Coronary artery (tissue), 2 donors: ENCODE measurements around the gene KLF12.

Source experiments
- DNase-seq: peaks from one replicate; pipeline ENCODE4 v3.0.0-alpha.2; 2017; ENCODE audit warnings: low spot score
- H3K27ac ChIP-seq, 2 donors: fragments of 200-600 bp; sonication (generic); one replicate each; pipeline ENCODE4 v1.5.1; 2016 to 2019
- H3K4me3 ChIP-seq: fragments of 200-600 bp; sonication (generic); 2 replicates; pipeline ENCODE4 v1.5.1; 2016; ENCODE audit warnings: mild to moderate bottlenecking, moderate library complexity
- CTCF ChIP-seq: fragments of 200-600 bp; sonication (generic); IDR thresholded peaks from one replicate; pipeline ENCODE4 v1.5.1; 2019; ENCODE audit warnings: antibody characterized with exemption

The KLF12 gene

DNA sequence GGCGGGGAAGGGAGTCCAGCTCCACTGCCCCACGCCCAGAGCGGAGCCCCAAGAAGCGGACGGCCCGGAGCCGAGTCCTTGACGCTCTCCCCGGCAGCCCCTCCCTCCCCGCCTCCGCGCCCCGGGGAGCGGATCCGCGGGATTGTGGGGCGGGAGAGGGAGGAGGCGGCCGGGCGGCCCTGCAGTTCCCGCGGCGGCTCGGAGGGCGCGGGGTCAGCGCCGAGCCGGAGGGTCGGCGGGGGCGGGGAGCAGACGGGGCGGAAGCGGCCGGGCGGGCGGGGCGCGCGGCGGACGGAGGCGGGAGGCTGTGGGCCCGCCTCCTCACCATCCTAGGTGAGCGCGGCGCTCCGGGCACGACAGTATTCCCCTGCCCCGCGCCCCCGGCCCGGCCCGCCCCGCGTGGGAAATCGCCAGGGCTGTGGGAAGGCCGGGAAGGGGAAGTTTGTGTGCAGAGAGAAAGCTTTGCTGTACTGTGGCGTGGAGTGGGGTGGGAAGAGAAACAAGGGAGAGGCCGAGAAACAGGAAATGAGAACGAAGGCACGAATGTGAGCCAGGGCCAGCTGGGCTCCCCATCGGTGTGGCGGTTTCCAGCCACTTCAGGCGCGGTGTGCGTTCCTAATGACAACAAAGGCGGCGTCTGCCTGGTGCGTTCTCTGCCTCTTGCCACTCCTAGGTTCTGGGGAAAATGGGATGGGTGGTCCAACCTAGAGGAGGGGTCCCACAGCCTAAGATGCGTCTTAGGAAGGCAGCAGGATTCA, 1.3 kb upstream of the KLF12 start:
- Histone ChIP-seq H3K4me3 (peak overlapping the region; percentile 84), H3K27ac (peak overlapping the region; percentile 89 to 98)
- peak; percentile 84 for DNase-seq
- TF ChIP-seq CTCF, result no peak

GRCh38 chr13:74134777-74135325, 647 bp upstream of the KLF12 start:
- H3K4me3 ChIP-seq, result peak overlapping the region; percentile 84
- no peak for TF ChIP-seq CTCF
- H3K27ac ChIP-seq, result peak overlapping the region; percentile 89 to 98
- DNase-seq, result peak; percentile 74

DNA sequence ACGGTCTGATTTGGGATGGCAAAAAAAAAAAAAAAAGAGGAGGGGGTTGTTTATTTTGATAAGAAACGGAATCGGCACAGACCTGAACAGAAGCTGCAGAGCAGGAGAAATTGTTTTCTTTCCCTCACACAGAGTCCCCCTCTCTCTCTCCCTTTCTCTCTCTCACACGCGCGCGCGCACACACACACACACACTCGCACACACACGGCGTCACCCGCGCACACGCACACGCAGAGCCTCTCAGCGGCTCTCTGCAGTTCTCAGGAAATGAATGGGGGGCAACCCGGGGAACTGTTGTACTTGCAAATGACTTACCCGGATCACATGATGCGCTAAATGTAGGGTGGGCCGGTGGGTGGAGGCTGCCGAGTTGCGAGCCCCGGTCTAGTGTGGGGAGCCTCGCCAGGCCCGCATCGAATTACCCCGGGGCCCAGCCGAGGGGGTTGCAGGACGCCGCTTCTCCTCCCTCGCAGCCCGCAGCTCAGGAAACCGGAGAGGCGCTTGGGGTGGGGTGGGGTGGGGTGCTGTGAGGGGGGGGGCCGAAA, 475 bp downstream of the KLF12 start:
- TF ChIP-seq CTCF, result no peak
- Histone ChIP-seq H3K4me3 (peak overlapping the region; percentile 84), H3K27ac (peak overlapping the region; percentile 89 to 98)
- peak; percentile 90 for DNase-seq

DNA sequence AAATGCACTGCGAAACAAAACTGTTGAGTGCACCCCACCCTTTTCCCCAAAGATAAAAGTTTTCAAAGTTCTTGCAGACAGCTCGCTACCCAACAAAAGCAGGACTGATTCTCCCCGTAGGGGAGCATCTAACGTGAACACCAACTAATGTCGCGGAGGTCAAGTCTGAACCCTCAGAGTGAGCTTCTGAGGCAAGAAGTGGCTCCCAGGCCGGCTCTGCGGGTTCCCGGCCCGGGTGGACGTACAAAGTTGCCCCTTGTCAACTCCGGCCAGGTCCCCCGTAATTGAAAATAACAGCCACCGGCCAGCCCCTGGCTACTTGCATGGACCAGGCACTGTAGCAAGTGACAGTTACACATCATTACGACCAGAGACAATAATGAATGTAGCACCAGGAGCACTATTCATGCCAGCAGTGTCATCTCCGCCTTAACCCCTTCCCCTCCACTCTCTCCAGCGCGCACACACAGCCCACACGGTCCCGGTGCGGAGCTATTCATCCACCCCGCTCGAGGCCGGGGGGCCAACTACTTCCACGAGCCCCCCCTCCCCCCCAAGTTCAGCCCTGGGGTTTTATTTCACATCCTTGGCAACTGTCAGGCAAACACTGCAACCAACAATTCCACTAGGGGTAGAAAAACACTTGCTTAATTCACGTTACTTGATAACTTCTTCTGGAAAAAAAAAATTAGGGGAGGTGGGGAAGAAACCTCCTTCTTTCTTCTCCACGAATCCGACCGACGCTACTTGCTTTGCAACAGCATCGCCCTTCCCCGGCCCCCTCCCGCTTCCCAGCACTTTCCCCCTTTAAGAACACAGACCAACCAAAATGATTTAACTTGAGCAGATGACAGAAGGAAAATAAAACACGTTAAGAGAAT, 1.2 kb downstream of the KLF12 start:
- peak overlapping the region; percentile 84 for H3K4me3 ChIP-seq
- no peak for TF ChIP-seq CTCF
- H3K27ac ChIP-seq, result peak overlapping the region; percentile 89 to 98
- peak; percentile 75 for DNase-seq

GRCh38 chr13:74132152-74132775, 1.9 kb downstream of the KLF12 start:
- DNase-seq, result no peak
- H3K27ac ChIP-seq, result peak overlapping the region; percentile 89 to 98
- TF ChIP-seq CTCF, result no peak

DNA sequence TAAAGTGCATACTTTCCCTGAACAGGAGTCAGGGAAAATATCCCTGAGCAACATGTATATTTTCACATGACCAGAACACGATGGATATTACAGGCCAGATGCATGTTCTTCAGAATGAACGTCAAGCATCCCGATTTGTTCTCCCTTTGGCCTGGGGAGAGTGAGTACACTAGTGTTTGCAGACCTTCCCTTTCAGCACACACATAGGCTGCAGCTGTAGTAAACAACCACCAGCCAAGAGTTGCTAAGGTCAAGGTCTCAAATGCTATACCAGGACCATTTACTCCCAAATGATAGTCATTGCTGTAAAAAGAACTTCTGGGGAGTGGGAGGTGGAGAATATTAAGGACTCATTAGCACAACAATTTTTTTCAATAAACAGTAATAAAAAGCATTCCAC, 3.0 kb downstream of the KLF12 start:
- TF ChIP-seq CTCF, result no peak
- Histone ChIP-seq H3K4me3 (no peak overlapping the region), H3K27ac (peak overlapping the region; percentile 89 to 98)
- no peak for DNase-seq

More at GRCh38 chr13:74132152-74132775, 1.9 kb downstream of the KLF12 start:
- peak overlapping the region; percentile 84 for H3K4me3 ChIP-seq
